ENCODE results near the gene SLC15A4.

Gene SLC15A4

DNA sequence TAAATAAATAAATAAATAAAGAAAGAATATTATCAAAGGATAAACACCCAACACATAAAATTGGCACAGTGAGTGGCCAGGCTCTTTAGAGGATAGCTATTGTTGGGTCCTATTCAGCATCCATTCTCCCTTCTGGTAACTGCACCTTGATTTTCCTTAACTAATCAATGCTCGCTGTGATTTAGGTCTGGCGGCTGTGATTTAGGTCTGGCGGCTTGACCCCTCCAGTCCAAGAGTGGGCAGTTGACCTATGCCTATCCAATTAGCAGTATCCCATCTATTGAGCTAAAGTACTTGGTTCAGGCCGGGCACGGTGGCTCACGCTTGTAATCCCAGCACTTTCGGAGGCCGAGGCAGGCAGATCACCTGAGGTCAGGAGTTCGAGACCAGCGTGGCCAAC lies 9.7 kb upstream of the SLC15A4 start:
- Histone ChIP-seq H3K9me3 (ENCODE audit: control insufficient read depth, low read length) (no peaks in the 10 kb centered on the region), H3K14ac (ENCODE audit: low read length in 2 of 2) (no peak overlapping the region), H4K8ac (ENCODE audit: low read length) (no peak overlapping the region), H3K4me2 (ENCODE audit: low read length, poor library complexity, severe bottlenecking) (no peak overlapping the region), H3K27me3 (ENCODE audit: control insufficient read depth in 1 of 2, insufficient read depth in 1 of 2, low read length in 2 of 2) (no peaks in the 10 kb centered on the region), H2BK15ac (ENCODE audit: low read depth, poor library complexity, severe bottlenecking) (no peak overlapping the region), H2BK5ac (ENCODE audit: low read depth, low read length, poor library complexity, severe bottlenecking) (no peak overlapping the region), H3K18ac (ENCODE audit: low read depth in 1 of 2, low read length in 2 of 2) (no peak overlapping the region), H3K23ac (ENCODE audit: low read length in 2 of 2) (no peak overlapping the region), H4K91ac (ENCODE audit: low read length) (no peak overlapping the region), H2BK12ac (ENCODE audit: low read length in 2 of 2) (no peak overlapping the region), H2BK120ac (ENCODE audit: low read depth, low read length) (no peak overlapping the region), H2AFZ (ENCODE audit: low read depth, low read length) (no peak overlapping the region), H3K79me1 (replicated peaks; ENCODE audit: low read length, poor library complexity, severe bottlenecking) (no peaks in the 10 kb centered on the region), H2AK5ac (ENCODE audit: low read length, severe bottlenecking) (no peak overlapping the region), H3K27ac (ENCODE audit: low read length, poor library complexity, severe bottlenecking) (no peak overlapping the region), H3K4ac (ENCODE audit: low read depth in 1 of 2, low read length in 2 of 2) (no peak overlapping the region), H3K4me1 (ENCODE audit: control insufficient read depth, insufficient read depth, low read depth, low read length) (no peaks in the 10 kb centered on the region), H3K9ac (ENCODE audit: low read length) (no peak overlapping the region), H3K36me3 (ENCODE audit: control insufficient read depth in 1 of 2, insufficient read depth in 2 of 2, low read depth in 1 of 2, low read length in 2 of 2) (no peaks in the 10 kb centered on the region), H3K4me3 (ENCODE audit: insufficient read depth in 1 of 2, low read depth in 1 of 2, low read length in 2 of 2) (no peak overlapping the region)
- no peak for DNase-seq
- 97% methylated on average over 10 of the region's 10 CpGs for WGBS

DNA sequence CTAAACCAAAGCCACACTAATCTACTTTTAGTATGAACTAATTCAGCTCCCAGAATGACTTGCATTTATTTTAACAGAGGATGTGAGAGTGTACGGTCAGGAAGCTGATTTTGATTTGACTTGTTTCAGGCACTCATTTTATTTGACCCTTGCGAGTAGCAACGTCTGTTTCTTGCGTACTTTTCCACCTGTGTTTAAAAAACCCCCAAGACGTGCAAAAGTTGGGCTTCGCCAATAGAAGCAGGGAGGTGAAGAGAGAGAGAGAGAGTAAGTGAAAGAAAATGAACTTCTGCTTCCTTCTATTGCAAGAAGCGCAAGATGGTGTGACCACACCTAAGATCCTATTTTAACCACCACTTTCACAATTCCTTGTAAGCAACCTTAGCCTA lies 6.7 kb upstream of the SLC15A4 start:
- WGBS: 96% methylated on average over 4 of the region's 7 CpGs
- Histone ChIP-seq H3K4me3 (ENCODE audit: insufficient read depth in 1 of 2, low read depth in 1 of 2, low read length in 2 of 2) (no peak overlapping the region), H3K9me3 (ENCODE audit: control insufficient read depth, low read length) (no peaks in the 10 kb centered on the region), H4K8ac (ENCODE audit: low read length) (no peak overlapping the region), H2BK120ac (ENCODE audit: low read depth, low read length) (no peak overlapping the region), H4K91ac (ENCODE audit: low read length) (no peak overlapping the region), H2BK15ac (ENCODE audit: low read depth, poor library complexity, severe bottlenecking) (no peak overlapping the region), H2AK5ac (ENCODE audit: low read length, severe bottlenecking) (no peak overlapping the region), H3K18ac (ENCODE audit: low read depth in 1 of 2, low read length in 2 of 2) (no peak overlapping the region), H3K4me1 (ENCODE audit: control insufficient read depth, insufficient read depth, low read depth, low read length) (no peaks in the 10 kb centered on the region), H3K14ac (ENCODE audit: low read length in 2 of 2) (no peak overlapping the region), H2AFZ (ENCODE audit: low read depth, low read length) (no peak overlapping the region), H3K23ac (ENCODE audit: low read length in 2 of 2) (no peak overlapping the region), H3K9ac (ENCODE audit: low read length) (no peak overlapping the region), H3K36me3 (ENCODE audit: control insufficient read depth in 1 of 2, insufficient read depth in 2 of 2, low read depth in 1 of 2, low read length in 2 of 2) (no peaks in the 10 kb centered on the region), H3K4ac (ENCODE audit: low read depth in 1 of 2, low read length in 2 of 2) (no peak overlapping the region), H3K4me2 (ENCODE audit: low read length, poor library complexity, severe bottlenecking) (no peak overlapping the region), H3K27me3 (ENCODE audit: control insufficient read depth in 1 of 2, insufficient read depth in 1 of 2, low read length in 2 of 2) (no peaks in the 10 kb centered on the region), H2BK12ac (ENCODE audit: low read length in 2 of 2) (no peak overlapping the region), H2BK5ac (ENCODE audit: low read depth, low read length, poor library complexity, severe bottlenecking) (no peak overlapping the region), H3K79me1 (replicated peaks; ENCODE audit: low read length, poor library complexity, severe bottlenecking) (peaks cover 1% of the 10 kb centered on the region), H3K27ac (ENCODE audit: low read length, poor library complexity, severe bottlenecking) (no peak overlapping the region)
- DNase-seq: no peak

DNA sequence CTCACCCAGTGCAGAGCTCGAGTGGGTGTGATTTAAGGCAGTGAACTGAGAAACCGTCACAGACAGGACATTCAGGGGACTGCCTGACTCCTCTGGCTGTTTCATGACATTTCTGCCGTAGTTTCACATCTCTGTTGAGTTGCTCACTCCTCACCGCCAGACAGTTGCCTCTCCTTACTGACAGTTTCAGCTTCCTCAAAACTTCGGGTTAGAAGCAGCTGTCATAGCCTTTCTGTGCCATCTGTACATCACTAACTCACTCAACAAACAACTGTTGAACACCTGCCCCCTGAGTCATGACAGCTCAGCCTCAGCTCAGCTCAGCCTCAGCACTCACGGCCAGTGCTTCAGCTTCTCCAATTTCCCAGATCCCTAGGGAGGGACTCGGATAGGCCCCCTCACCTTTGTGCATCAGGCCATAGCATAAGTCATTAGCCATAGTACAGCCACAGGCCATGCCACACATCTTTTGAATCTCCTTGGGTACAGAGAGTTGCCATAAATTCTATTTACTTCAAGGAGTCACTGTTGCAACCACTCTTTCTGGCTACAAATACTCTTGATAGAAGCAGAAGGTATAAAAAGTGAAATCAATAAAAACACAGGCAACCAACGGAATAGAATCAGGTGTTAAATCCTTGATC lies 6.2 kb upstream of the SLC15A4 start:
- H2BK15ac ChIP-seq (ENCODE audit: low read depth, poor library complexity, severe bottlenecking): no peak overlapping the region
- H3K4me2 ChIP-seq (ENCODE audit: low read length, poor library complexity, severe bottlenecking): no peak overlapping the region
- no peak overlapping the region for H2AFZ ChIP-seq (ENCODE audit: low read depth, low read length)
- peaks cover 1% of the 10 kb centered on the region for H3K79me1 ChIP-seq (replicated peaks; ENCODE audit: low read length, poor library complexity, severe bottlenecking)
- no peak overlapping the region for H2AK5ac ChIP-seq (ENCODE audit: low read length, severe bottlenecking)
- 77% methylated on average over 8 of the region's 8 CpGs for WGBS
- no peak overlapping the region for H2BK12ac ChIP-seq (ENCODE audit: low read length in 2 of 2)
- H3K27me3 ChIP-seq (ENCODE audit: control insufficient read depth in 1 of 2, insufficient read depth in 1 of 2, low read length in 2 of 2): no peaks in the 10 kb centered on the region
- H4K8ac ChIP-seq (ENCODE audit: low read length): no peak overlapping the region
- no peaks in the 10 kb centered on the region for H3K36me3 ChIP-seq (ENCODE audit: control insufficient read depth in 1 of 2, insufficient read depth in 2 of 2, low read depth in 1 of 2, low read length in 2 of 2)
- H2BK120ac ChIP-seq (ENCODE audit: low read depth, low read length): no peak overlapping the region
- no peak overlapping the region for H3K4me3 ChIP-seq (ENCODE audit: insufficient read depth in 1 of 2, low read depth in 1 of 2, low read length in 2 of 2)
- DNase-seq: no peak
- no peak overlapping the region for H3K18ac ChIP-seq (ENCODE audit: low read depth in 1 of 2, low read length in 2 of 2)
- H4K91ac ChIP-seq (ENCODE audit: low read length): no peak overlapping the region
- H3K27ac ChIP-seq (ENCODE audit: low read length, poor library complexity, severe bottlenecking): no peak overlapping the region
- no peak overlapping the region for H2BK5ac ChIP-seq (ENCODE audit: low read depth, low read length, poor library complexity, severe bottlenecking)
- no peak overlapping the region for H3K4ac ChIP-seq (ENCODE audit: low read depth in 1 of 2, low read length in 2 of 2)
- H3K14ac ChIP-seq (ENCODE audit: low read length in 2 of 2): no peak overlapping the region
- H3K9me3 ChIP-seq (ENCODE audit: control insufficient read depth, low read length): no peaks in the 10 kb centered on the region
- no peak overlapping the region for H3K9ac ChIP-seq (ENCODE audit: low read length)
- no peaks in the 10 kb centered on the region for H3K4me1 ChIP-seq (ENCODE audit: control insufficient read depth, insufficient read depth, low read depth, low read length)
- H3K23ac ChIP-seq (ENCODE audit: low read length in 2 of 2): no peak overlapping the region

DNA sequence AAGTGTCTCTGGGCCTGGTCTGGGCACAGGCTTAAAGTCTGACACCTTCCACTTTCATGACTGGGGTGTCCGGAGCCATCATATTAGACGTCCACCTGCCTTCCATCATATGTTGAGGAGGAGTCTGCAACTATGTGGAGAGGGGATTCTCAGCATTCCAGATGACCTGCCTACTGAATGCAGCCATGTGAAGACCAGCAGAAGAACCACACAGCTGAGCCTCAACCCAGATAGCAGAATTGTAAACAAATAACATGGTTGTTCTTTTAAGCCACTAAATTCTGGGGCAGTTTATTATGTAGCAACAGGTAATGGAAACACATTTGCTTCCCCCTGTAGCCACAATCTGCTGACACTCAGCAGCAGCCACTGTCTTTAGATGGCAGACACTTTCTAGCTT lies 4.0 kb upstream of the SLC15A4 start:
- DNase-seq: no peak
- Histone ChIP-seq H3K27ac (ENCODE audit: low read length, poor library complexity, severe bottlenecking) (no peak overlapping the region), H4K8ac (ENCODE audit: low read length) (no peak overlapping the region), H3K9me3 (ENCODE audit: control insufficient read depth, low read length) (no peaks in the 10 kb centered on the region), H2BK15ac (ENCODE audit: low read depth, poor library complexity, severe bottlenecking) (no peak overlapping the region), H2AFZ (ENCODE audit: low read depth, low read length) (no peak overlapping the region), H3K4me1 (ENCODE audit: control insufficient read depth, insufficient read depth, low read depth, low read length) (peaks cover 7% of the 10 kb centered on the region), H3K18ac (ENCODE audit: low read depth in 1 of 2, low read length in 2 of 2) (no peak overlapping the region), H2BK120ac (ENCODE audit: low read depth, low read length) (no peak overlapping the region), H3K4me3 (ENCODE audit: insufficient read depth in 1 of 2, low read depth in 1 of 2, low read length in 2 of 2) (no peak overlapping the region), H3K9ac (ENCODE audit: low read length) (no peak overlapping the region), H3K14ac (ENCODE audit: low read length in 2 of 2) (no peak overlapping the region), H3K4me2 (ENCODE audit: low read length, poor library complexity, severe bottlenecking) (no peak overlapping the region), H2AK5ac (ENCODE audit: low read length, severe bottlenecking) (no peak overlapping the region), H2BK5ac (ENCODE audit: low read depth, low read length, poor library complexity, severe bottlenecking) (no peak overlapping the region), H3K27me3 (ENCODE audit: control insufficient read depth in 1 of 2, insufficient read depth in 1 of 2, low read length in 2 of 2) (no peaks in the 10 kb centered on the region), H3K79me1 (replicated peaks; ENCODE audit: low read length, poor library complexity, severe bottlenecking) (peaks cover 4% of the 10 kb centered on the region), H4K91ac (ENCODE audit: low read length) (no peak overlapping the region), H3K4ac (ENCODE audit: low read depth in 1 of 2, low read length in 2 of 2) (no peak overlapping the region), H3K23ac (ENCODE audit: low read length in 2 of 2) (no peak overlapping the region), H2BK12ac (ENCODE audit: low read length in 2 of 2) (no peak overlapping the region), H3K36me3 (ENCODE audit: control insufficient read depth in 1 of 2, insufficient read depth in 2 of 2, low read depth in 1 of 2, low read length in 2 of 2) (no peaks in the 10 kb centered on the region)
- 91% methylated on average over 2 of the region's 2 CpGs for WGBS
